ENCODE results near the gene UBE2G2. TPM values are rescaled to one million over a fixed set of nuclear protein-coding genes. Genes with fewer than 3 reads are reported as not detected.

UBE2G2 gene
- total RNA-seq = 43.4 TPM

- ATAC-seq = peak; percentile 94
Observed at GRCh38 chr21:44801468-44802395, at the start of gene UBE2G2. TSS of gene UBE2G2 (minus strand) at chr21:44801820. CDS start at chr21:44801748, 72 bp downstream.

GRCh38 chr21:44850905-44851657 lies 49.5 kb upstream of the UBE2G2 start:
- DNase-seq (ENCODE audit: low spot score) (no peak), ATAC-seq (peak; percentile 31)

More at GRCh38 chr21:44801468-44802395, at the start of gene UBE2G2:
- DNase-seq (ENCODE audit: low spot score) = peak; percentile 88

- DNase-seq (ENCODE audit: low spot score) = no peak
Observed at GRCh38 chr21:44850208-44850800, 48.7 kb upstream of the UBE2G2 start.

GRCh38 chr21:44849616-44850130 lies 48.1 kb upstream of the UBE2G2 start:
- ATAC-seq (no peak), DNase-seq (ENCODE audit: low spot score) (no peak)

More at GRCh38 chr21:44850208-44850800, 48.7 kb upstream of the UBE2G2 start:
- no peak for ATAC-seq

GRCh38 chr21:44848821-44849521 lies 47.4 kb upstream of the UBE2G2 start:
- no peak for DNase-seq (ENCODE audit: low spot score)
- no peak for ATAC-seq

GRCh38 chr21:44847261-44848056 lies 45.8 kb upstream of the UBE2G2 start:
- ATAC-seq = no peak
- no peak for DNase-seq (ENCODE audit: low spot score)

GRCh38 chr21:44846485-44847260 lies 45.1 kb upstream of the UBE2G2 start:
- DNase-seq (ENCODE audit: low spot score) (no peak), ATAC-seq (peak; percentile 62)

GRCh38 chr21:44846224-44846484 lies 44.5 kb upstream of the UBE2G2 start:
- DNase-seq (ENCODE audit: low spot score) = no peak
- ATAC-seq = no peak

- DNase-seq (ENCODE audit: low spot score) (no peak), ATAC-seq (peak; percentile 70)
Observed at GRCh38 chr21:44845418-44846223, 44.0 kb upstream of the UBE2G2 start.

GRCh38 chr21:44844256-44844655 lies 42.6 kb upstream of the UBE2G2 start:
- DNase-seq (ENCODE audit: low spot score) (no peak), ATAC-seq (no peak)

- DNase-seq (ENCODE audit: low spot score) = no peak
Observed at GRCh38 chr21:44842721-44843445, 41.3 kb upstream of the UBE2G2 start.

GRCh38 chr21:44842087-44842486 lies 40.5 kb upstream of the UBE2G2 start:
- ATAC-seq = no peak
- no peak for DNase-seq (ENCODE audit: low spot score)

More at GRCh38 chr21:44842721-44843445, 41.3 kb upstream of the UBE2G2 start:
- ATAC-seq = no peak

- ATAC-seq = no peak
- no peak for DNase-seq (ENCODE audit: low spot score)
Observed at GRCh38 chr21:44840771-44841170, 39.2 kb upstream of the UBE2G2 start.

- DNase-seq (ENCODE audit: low spot score) (no peak), ATAC-seq (no peak)
Observed at GRCh38 chr21:44838951-44839350, 37.3 kb upstream of the UBE2G2 start.

- DNase-seq (ENCODE audit: low spot score) (no peak), ATAC-seq (no peak)
Observed at GRCh38 chr21:44838039-44838895, 36.6 kb upstream of the UBE2G2 start.

GRCh38 chr21:44837537-44837936 lies 35.9 kb upstream of the UBE2G2 start:
- ATAC-seq (no peak), DNase-seq (ENCODE audit: low spot score) (no peak)

Data from left lobe of liver (tissue), 2 donors.